Stimulated activated naive CD8-positive, alpha-beta T cell treated with anti-CD3 and anti-CD28 coated beads, Interleukin-15, Interleukin-2, amounts not matched to agents 100 ng/mL and 50 ng/mL, for 24 hours (primary cell): ENCODE data around the gene CCL27.

Experiments used
- H3K27ac Mint-ChIP-seq: one replicate; pipeline ENCODE4 v1.8.0; 2021; ENCODE audit warnings: mild to moderate bottlenecking, mixed read lengths
- H3K27me3 Mint-ChIP-seq: one replicate; pipeline ENCODE4 v1.8.0; 2021; ENCODE audit warnings: mixed read lengths
- H3K36me3 Mint-ChIP-seq: one replicate; pipeline ENCODE4 v1.8.0; 2021; ENCODE audit warnings: low read depth, mixed read lengths
- H3K4me1 Mint-ChIP-seq: one replicate; pipeline ENCODE4 v1.8.0; 2021; ENCODE audit warnings: low read depth, mixed read lengths
- H3K4me3 Mint-ChIP-seq: one replicate; pipeline ENCODE4 v1.8.0; 2021; ENCODE audit warnings: mild to moderate bottlenecking, mixed read lengths
- H3K9me3 Mint-ChIP-seq: one replicate; pipeline ENCODE4 v1.8.0; 2021; ENCODE audit warnings: mixed read lengths

CCL27 gene

DNA sequence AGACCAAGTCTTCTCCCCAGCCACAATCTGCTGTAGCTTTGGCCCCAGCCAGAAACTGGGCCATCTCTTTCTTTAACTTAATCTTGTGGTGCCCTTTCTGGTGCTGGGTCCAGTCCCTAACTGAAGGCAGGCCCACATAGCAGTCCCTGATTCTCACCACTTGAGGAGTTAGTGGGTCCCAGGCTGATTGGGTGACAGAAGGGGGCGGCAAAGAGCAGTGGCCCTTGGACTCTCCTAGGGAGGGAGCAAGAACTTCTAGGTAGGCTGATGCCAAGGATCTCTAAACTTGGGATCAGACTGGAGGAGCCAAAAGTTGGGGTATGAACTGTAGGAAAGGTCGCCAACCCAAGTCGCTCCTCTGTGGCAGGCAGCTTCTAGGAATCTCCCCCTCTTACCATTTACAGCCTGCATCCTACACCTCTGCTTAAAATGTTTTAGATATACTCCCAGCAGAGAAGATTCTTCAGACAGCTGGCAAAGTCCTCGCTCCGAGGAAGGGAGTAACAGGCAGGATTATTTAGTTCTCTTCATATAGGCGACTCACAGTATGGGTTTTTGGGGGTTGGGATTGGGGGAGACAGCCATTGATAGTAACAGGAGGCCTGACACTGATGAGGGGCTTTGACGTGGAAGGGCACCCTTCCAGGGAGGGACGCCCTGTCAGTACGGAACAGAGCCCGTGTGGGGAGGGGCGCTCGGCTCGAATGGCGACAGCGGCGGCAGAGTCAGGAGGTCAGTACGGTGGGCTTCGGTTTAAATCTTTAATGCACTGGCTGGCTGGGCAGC is 2.0 kb upstream of the CCL27 start:
- H3K4me3 Mint-ChIP-seq: peak overlapping the region; percentile 86
- H3K27ac Mint-ChIP-seq: peak overlapping the region; percentile 62
- H3K4me1 Mint-ChIP-seq: peaks cover 28% of the 10 kb centered on the region
- no peaks in the 10 kb centered on the region for H3K27me3 Mint-ChIP-seq
- H3K36me3 Mint-ChIP-seq: peaks cover 5% of the 10 kb centered on the region
- peaks cover 5% of the 10 kb centered on the region for H3K9me3 Mint-ChIP-seq

DNA sequence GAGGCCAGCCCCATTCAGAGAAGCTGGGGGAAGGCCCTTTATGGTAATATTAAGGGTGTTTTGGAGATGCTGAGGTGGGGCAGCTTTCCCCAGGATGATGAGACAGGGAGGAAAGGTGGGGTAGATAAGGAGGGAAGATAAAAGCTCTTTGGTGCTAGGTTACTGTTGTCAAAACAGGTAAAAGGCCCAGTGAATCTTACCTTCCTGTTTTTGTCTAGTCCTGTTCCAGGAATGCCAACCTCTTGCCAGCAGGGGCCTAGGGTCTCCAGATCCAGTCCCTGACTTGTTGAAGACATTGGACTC is 797 bp upstream of the CCL27 start:
- H3K9me3 Mint-ChIP-seq: no peaks in the 10 kb centered on the region
- H3K4me3 Mint-ChIP-seq: no peak overlapping the region
- H3K27me3 Mint-ChIP-seq: no peaks in the 10 kb centered on the region
- H3K27ac Mint-ChIP-seq: peak overlapping the region; percentile 9
- peaks cover 28% of the 10 kb centered on the region for H3K4me1 Mint-ChIP-seq
- H3K36me3 Mint-ChIP-seq: no peaks in the 10 kb centered on the region

DNA sequence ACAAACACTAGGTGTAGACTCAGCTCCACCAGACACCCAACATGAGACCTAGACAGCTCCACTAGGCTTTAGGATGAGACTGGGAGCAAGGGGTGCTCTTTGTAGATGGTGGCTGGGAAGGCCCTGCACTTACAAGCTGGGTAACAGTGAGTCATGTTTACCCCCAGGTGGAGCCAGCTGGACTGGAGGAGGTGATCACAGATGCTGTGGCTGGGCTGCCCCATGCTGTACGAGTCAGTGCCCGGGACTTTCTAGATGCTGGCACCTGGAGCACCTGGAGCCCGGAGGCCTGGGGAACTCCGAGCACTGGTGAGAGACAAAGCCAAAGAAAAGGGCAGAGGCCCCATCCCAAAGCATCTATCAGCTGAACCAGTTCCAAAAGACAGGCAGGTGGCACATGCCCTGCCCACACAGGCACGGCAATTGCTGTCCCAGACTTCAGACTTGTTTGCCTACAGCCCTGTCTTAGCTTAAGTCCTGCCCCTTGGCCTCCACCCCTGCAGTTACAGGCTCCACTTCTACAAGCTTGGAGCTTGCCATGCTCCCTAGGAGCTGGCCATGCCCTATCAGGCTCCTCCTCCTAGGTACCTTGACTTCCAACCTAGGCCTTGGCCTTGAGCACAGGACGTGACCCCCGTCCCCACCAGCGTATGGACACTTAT is 2.7 kb downstream of the CCL27 start:
- H3K4me1 Mint-ChIP-seq: peaks cover 23% of the 10 kb centered on the region
- no peaks in the 10 kb centered on the region for H3K9me3 Mint-ChIP-seq
- H3K27ac Mint-ChIP-seq: no peak overlapping the region
- no peak overlapping the region for H3K4me3 Mint-ChIP-seq
- H3K27me3 Mint-ChIP-seq: no peaks in the 10 kb centered on the region
- H3K36me3 Mint-ChIP-seq: no peaks in the 10 kb centered on the region

DNA sequence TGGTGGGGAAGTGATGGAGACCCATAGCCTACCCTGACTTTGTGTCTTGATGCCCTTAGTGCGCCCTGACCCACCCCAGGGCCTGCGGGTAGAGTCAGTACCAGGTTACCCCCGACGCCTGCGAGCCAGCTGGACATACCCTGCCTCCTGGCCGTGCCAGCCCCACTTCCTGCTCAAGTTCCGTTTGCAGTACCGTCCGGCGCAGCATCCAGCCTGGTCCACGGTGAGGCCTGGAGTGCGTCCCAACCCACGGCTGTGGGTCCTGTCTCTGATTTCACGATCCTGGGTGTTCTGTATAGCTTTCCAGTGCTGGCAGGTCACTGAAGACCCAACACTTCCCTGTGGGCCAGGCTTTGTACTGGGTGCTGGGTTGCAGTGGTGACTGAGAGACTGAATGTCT is 4.0 kb downstream of the CCL27 start:
- H3K4me3 Mint-ChIP-seq: no peak overlapping the region
- no peaks in the 10 kb centered on the region for H3K36me3 Mint-ChIP-seq
- H3K27ac Mint-ChIP-seq: no peak overlapping the region
- H3K4me1 Mint-ChIP-seq: peaks cover 10% of the 10 kb centered on the region
- H3K27me3 Mint-ChIP-seq: no peaks in the 10 kb centered on the region
- H3K9me3 Mint-ChIP-seq: no peaks in the 10 kb centered on the region

DNA sequence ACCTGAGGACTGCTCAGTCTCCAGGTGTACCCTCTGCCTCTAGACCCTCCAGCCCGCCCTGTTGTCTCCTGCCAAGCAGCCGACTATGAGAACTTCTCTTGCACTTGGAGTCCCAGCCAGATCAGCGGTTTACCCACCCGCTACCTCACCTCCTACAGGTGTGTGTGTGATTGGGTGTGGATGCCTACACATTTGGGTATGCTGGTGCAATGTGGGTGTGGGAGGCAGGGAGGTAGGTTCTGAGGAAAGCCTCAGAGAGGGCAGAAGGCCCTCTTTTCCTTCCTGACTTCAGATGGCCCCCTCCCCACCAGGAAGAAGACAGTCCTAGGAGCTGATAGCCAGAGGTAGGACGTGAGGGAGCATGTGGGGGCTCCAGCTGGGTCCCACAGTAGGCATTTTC is 5.5 kb downstream of the CCL27 start:
- Mint-ChIP-seq H3K27me3 (no peaks in the 10 kb centered on the region), H3K9me3 (no peaks in the 10 kb centered on the region), H3K4me1 (peaks cover 14% of the 10 kb centered on the region), H3K4me3 (no peak overlapping the region), H3K36me3 (no peaks in the 10 kb centered on the region), H3K27ac (no peak overlapping the region)

DNA sequence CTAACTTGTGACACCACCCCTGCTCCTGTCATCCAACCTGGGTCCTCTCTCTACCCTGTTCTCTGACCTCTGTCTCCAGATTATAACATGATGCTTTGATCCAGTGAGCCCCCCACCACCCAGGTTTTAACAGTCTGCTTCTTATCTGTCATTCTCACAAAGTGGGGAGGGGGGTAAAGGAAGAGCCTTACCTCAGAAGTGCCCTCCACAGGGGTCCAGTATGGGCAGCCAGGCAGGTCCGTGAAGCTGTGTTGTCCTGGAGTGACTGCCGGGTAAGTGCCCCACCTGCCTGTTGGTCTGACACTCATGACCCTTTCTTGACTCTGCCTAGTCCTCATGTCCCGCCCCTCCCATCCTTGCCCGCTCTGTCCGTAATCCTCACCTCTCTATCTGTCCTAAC is 7.1 kb downstream of the CCL27 start:
- no peak overlapping the region for H3K4me3 Mint-ChIP-seq
- H3K27me3 Mint-ChIP-seq: no peaks in the 10 kb centered on the region
- H3K9me3 Mint-ChIP-seq: no peaks in the 10 kb centered on the region
- H3K27ac Mint-ChIP-seq: no peak overlapping the region
- H3K36me3 Mint-ChIP-seq: no peaks in the 10 kb centered on the region
- H3K4me1 Mint-ChIP-seq: peaks cover 14% of the 10 kb centered on the region

DNA sequence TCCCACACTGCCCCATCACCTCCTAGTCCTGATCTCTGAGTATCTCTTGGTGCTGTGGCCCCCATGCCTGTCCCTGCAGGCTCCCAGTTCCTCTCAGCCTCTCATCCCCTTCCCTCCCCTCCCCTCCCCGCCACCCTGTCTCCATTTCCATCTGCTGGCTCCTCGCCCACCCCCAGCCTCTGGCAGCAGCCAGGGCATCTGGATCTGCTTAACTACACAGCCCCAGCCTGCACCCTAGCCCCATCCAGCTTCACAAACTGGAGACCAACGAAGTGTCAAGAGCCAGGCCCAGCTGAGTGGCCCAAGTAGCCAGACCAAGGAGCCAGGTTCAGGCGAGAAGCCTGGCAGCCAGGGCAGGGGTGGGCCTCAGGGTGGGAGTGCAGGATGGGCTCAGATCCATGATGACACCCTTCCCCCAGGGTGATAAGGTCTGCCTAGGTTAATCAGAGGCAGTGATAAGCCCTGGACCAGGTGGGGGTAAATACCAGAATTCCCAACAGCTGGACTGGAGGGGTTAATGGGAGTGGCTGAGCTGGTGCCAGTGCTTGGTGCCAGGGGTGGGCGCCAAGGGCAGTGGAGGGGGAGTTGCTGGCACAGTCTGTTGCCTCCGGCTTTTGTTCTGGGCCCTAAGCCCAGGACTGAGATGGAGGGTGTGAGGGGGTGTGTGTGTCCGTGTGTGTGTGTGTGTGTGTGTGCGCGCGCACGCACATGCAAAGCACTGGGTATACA is 8.0 kb downstream of the CCL27 start:
- no peaks in the 10 kb centered on the region for H3K27me3 Mint-ChIP-seq
- H3K4me1 Mint-ChIP-seq: peaks cover 14% of the 10 kb centered on the region
- H3K4me3 Mint-ChIP-seq: no peak overlapping the region
- H3K27ac Mint-ChIP-seq: no peak overlapping the region
- no peaks in the 10 kb centered on the region for H3K9me3 Mint-ChIP-seq
- H3K36me3 Mint-ChIP-seq: peaks cover 4% of the 10 kb centered on the region

DNA sequence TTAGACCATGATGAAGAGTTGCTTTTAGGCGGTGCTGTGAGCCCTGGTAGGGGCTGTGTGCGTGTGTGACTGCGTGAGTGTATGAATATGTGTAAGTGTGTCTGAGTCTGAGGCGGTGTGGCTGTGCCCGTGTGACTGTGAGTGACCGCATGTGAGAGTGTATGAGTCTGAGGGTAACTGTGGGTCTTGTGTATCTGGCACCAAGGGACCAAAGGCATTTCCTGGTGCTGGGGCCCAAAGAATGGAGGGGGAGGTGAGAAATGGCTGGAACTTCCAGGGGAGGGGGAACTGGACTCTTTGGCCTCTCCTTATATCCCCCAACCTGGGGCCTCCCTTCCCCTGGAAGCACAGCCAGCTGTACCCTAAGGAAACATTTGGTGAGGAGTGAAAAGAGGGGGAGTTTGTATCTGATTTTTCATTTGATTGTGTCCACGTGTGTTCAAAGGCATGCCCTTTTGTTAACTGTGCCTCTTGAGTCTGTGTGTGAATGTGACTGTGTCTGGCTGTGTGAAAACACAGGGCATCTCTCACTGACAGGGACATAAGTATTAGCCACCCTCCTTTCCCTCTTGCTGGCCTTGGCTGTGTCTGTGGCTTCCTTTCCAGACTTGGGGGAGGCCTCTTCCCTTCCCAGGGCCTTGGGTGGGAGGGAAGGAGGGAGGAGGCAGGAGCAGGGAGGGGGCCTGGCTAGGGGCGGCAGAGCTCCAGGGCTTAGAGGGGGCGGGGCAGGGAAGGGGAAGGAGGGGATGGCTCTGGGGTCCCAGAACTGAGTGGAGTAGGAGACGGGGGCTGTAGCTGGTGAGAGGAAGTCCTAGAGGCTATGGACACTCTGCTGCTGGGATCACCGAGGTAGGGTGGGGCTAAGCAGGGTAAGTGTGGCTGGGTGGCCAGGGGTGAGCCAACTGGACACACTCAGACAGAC is 9.0 kb downstream of the CCL27 start:
- H3K27ac Mint-ChIP-seq: peak overlapping the region; percentile 69
- H3K27me3 Mint-ChIP-seq: no peaks in the 10 kb centered on the region
- H3K4me3 Mint-ChIP-seq: no peak overlapping the region
- H3K9me3 Mint-ChIP-seq: no peaks in the 10 kb centered on the region
- peaks cover 18% of the 10 kb centered on the region for H3K4me1 Mint-ChIP-seq
- peaks cover 14% of the 10 kb centered on the region for H3K36me3 Mint-ChIP-seq

DNA sequence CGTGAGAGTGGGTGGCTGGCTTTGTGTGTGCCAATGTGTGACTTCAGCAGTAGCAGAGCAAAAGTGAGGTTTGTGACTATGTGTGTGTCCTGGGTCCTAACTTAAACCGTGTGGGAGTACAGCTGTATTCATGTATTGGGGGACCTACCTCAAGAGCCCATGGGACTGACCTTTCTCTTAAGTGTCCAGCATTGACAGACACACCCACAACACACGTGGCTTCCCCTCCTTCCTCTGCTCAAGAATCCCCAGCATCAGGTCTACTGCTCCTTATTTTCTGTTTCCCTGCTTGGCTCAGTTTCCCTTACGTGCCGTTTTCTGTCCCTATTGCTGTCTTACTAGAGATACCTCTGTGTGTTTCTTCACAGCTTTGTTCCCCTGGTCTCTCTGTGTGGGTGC is 9.9 kb downstream of the CCL27 start:
- Mint-ChIP-seq H3K4me3 (peak overlapping the region; percentile 15), H3K9me3 (no peaks in the 10 kb centered on the region), H3K36me3 (peaks cover 17% of the 10 kb centered on the region), H3K27me3 (no peaks in the 10 kb centered on the region), H3K27ac (peak overlapping the region; percentile 69), H3K4me1 (peaks cover 26% of the 10 kb centered on the region)

DNA sequence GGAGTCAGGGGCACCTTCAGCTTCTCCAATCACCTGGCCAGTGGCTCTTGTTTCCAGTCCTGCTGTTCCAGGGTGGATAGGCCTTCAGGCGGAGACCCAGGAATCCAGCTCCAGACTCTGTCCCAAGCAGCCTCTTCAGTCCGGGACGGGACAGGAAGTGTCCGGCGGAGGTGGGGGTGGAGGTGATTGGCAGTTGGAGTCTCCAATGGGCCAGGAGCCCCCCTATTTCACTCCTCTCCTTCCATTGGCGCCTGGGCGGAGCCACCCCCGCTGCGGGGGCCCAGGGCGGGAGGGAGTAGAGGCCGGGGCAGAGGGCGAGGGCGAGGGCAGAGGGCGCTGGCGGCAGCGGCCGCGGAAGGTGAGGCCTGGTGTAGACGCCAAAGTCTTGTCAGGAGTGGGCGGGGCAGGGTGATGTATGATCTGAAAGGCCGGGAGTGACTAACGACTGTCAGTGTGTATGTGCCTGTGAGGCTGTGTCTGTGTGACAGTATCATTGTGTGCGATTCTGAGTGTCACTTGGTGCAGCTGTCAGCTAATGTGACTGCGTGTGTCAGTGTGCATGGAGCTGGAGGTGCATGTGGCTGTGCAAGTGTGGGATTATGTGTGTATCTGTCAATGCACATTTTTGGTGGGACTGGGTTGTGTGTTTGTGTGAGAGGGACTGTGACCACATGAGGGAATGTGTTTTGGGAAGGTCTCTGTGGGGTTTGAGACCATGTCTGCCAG is 10.4 kb downstream of the CCL27 start, which contains the start of gene IL11RA:
TSS of gene IL11RA (plus strand) at position 310 of the 726 bp plus-strand sequence. CDS start 3,033 bp downstream, outside the sequence.
- no peaks in the 10 kb centered on the region for H3K27me3 Mint-ChIP-seq
- H3K36me3 Mint-ChIP-seq: peaks cover 17% of the 10 kb centered on the region
- H3K9me3 Mint-ChIP-seq: no peaks in the 10 kb centered on the region
- H3K4me3 Mint-ChIP-seq: peak within 1 kb of the TSS; percentile 15
- H3K27ac Mint-ChIP-seq: peak within 1 kb of the TSS; percentile 69
- H3K4me1 Mint-ChIP-seq: peaks cover 32% of the 10 kb centered on the region

DNA sequence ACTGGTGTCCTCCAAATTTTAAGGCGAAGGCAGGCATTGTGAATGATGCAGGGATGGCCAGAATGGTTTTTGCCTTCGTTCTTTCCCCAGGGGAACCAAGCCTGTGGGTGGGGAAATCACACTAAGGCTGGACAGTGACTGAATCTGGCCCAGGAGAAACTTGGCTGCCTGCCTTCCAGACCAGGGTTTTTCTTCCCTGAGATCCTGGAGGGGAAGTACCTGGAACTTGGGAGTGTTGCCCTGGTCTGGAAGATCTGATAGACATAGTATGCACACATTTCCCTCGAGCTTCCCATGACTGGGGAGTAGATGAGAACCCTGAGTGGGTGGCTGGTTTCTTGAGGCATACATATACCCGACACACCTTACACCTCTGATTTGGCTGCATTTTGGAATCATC is 11.1 kb downstream of the CCL27 start:
- peaks cover 17% of the 10 kb centered on the region for H3K36me3 Mint-ChIP-seq
- H3K4me1 Mint-ChIP-seq: peaks cover 34% of the 10 kb centered on the region
- H3K27me3 Mint-ChIP-seq: no peaks in the 10 kb centered on the region
- no peaks in the 10 kb centered on the region for H3K9me3 Mint-ChIP-seq
- H3K27ac Mint-ChIP-seq: no peak overlapping the region
- H3K4me3 Mint-ChIP-seq: no peak overlapping the region

DNA sequence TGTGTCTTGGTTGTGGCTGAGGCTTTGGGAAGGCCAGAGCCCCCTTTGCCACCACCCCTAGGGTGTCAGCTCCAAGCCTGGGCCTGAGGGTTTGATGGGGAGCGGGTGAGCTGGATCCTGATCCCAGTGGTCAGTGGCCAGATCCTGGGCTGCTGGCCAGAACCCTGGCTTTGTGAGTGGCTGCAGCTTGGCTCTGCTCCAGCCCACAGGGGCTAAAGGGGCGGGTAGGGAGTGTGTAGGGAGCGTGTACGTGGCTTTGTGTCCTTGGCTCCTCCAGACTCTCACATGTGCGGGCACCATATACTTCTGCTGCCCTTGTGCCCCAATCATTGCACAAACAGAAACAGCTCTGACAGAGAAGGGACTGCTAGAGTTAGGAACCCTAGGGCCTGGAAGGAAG is 11.6 kb downstream of the CCL27 start:
- no peaks in the 10 kb centered on the region for H3K27me3 Mint-ChIP-seq
- H3K27ac Mint-ChIP-seq: no peak overlapping the region
- H3K4me1 Mint-ChIP-seq: peaks cover 40% of the 10 kb centered on the region
- H3K9me3 Mint-ChIP-seq: no peaks in the 10 kb centered on the region
- H3K36me3 Mint-ChIP-seq: peaks cover 17% of the 10 kb centered on the region
- no peak overlapping the region for H3K4me3 Mint-ChIP-seq

DNA sequence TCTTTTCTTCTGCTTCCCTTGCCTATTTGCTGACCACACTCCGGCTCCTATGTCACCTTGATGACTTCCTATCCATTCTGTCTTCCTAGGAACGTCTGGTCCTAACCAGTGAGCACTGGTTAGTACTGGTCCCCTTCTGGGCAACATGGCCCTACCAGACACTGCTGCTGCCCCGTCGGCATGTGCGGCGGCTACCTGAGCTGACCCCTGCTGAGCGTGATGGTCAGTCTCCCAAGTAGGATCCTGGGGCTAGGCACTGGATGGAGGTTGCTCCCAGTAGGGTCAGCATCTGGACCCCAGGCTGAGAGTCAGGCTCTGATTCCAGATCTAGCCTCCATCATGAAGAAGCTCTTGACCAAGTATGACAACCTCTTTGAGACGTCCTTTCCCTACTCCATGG is 13.8 kb downstream of the CCL27 start:
- Mint-ChIP-seq H3K27me3 (no peaks in the 10 kb centered on the region), H3K4me1 (peaks cover 40% of the 10 kb centered on the region), H3K27ac (peak overlapping the region; percentile 18), H3K4me3 (peak overlapping the region; percentile 46), H3K9me3 (no peaks in the 10 kb centered on the region), H3K36me3 (peaks cover 17% of the 10 kb centered on the region)

DNA sequence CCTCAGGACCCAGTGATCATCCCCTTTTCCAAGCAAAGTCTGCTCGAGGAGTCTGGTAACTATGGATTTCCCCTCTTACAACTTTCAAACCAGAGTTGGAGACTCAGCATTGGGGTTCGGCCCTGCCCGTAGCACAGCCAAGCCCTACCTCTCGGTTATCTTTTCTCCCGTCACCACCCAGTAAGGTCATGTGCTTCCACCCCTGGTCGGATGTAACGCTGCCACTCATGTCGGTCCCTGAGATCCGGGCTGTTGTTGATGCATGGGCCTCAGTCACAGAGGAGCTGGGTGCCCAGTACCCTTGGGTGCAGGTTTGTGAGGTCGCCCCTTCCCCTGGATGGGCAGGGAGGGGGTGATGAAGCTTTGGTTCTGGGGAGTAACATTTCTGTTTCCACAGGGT is 14.8 kb downstream of the CCL27 start:
- Mint-ChIP-seq H3K4me1 (peaks cover 33% of the 10 kb centered on the region), H3K27ac (peak overlapping the region; percentile 88), H3K9me3 (no peaks in the 10 kb centered on the region), H3K36me3 (peaks cover 17% of the 10 kb centered on the region), H3K4me3 (peak overlapping the region; percentile 92), H3K27me3 (no peaks in the 10 kb centered on the region)
